ENCODE measurements around the gene CFAP299. TPM values are rescaled to one million over a fixed set of nuclear protein-coding genes. Genes with fewer than 3 reads are reported as not detected.

CFAP299 gene
- total and polyA plus RNA-seq, 2 experiments from 2014 or later = not detected

DNA sequence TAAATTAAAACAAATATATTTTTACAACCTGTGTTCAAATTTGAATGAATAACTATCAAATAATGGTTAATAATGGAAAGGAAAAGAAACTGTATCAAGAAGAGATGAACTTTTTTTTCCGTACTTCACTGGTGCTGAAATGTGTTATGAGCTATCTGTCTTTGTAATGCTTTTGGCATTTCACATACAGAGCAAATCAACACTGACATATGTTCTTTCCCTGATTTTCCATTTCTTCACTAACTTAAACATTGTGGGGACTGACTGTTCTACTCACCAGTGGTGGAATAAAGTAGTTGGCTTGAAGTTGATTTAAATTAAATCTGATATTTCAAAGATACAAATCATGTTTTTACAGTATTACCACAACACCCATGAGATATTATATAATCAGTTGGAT, 390.9 kb downstream of the CFAP299 start:
- no peaks in the 10 kb centered on the region for H3K36me3 ChIP-seq (replicated peaks; ENCODE audit: insufficient read depth, low read depth)
- peaks cover 3% of the 10 kb centered on the region for H3K9me3 ChIP-seq (ENCODE audit: low read depth)
- H3K4me3 ChIP-seq = no peak overlapping the region
- H3K27ac ChIP-seq = no peak overlapping the region
- WGBS (ENCODE audit: low lambda C conversion rate, missing lambda C conversion rate) = 79% methylated on average over 1 of the region's 1 CpG
- no peak overlapping the region for H2AFZ ChIP-seq
- no peaks in the 10 kb centered on the region for H3K9me2 ChIP-seq (replicated peaks; ENCODE audit: insufficient read depth)
- H3K79me2 ChIP-seq = no peaks in the 10 kb centered on the region
- no peaks in the 10 kb centered on the region for H3K4me1 ChIP-seq (ENCODE audit: insufficient read depth)
- TF ChIP-seq CTCF (IDR thresholded peaks at IDR 0.05; ENCODE audit: poor library complexity) = no peak
- no peak for TF ChIP-seq EZH2phosphoT487 (IDR thresholded peaks at IDR 0.05; ENCODE audit: low read depth, severe bottlenecking, unreplicated experiment)
- no peak for TF ChIP-seq EZH2 (IDR thresholded peaks at IDR 0.05; ENCODE audit: borderline replicate concordance)
- DNase-seq (ENCODE audit: low spot score) = no peak
- H4K20me1 ChIP-seq (ENCODE audit: insufficient read depth, poor library complexity, severe bottlenecking) = no peaks in the 10 kb centered on the region
- no peaks in the 10 kb centered on the region for H3K27me3 ChIP-seq
- no peak overlapping the region for H3K4me2 ChIP-seq

DNA sequence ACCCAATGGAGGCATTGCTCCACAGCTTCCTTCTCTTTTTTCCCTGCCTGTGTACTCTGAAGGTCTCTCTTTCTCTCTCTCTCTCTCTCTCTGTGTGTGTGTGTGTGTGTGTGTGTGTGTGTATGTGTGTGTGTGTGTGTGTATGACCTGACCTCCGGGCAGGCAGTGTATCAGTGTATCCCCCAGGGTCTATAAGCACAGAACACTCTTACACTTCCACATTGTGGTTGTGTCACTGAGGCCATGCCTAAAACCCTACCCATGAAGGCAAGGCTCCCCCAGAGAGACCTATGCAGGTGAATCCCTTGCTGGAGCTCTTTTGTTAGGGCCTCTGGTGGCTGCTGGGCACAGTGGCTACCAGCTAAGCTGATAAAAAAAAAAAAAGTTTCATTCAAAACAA, 394.6 kb downstream of the CFAP299 start:
- Histone ChIP-seq H3K4me3 (no peak overlapping the region), H3K9me3 (ENCODE audit: low read depth) (no peaks in the 10 kb centered on the region), H3K4me2 (no peak overlapping the region), H3K36me3 (replicated peaks; ENCODE audit: insufficient read depth, low read depth) (no peaks in the 10 kb centered on the region), H2AFZ (no peak overlapping the region), H3K79me2 (no peaks in the 10 kb centered on the region), H3K27me3 (no peaks in the 10 kb centered on the region), H3K27ac (no peak overlapping the region), H4K20me1 (ENCODE audit: insufficient read depth, poor library complexity, severe bottlenecking) (no peaks in the 10 kb centered on the region), H3K9me2 (replicated peaks; ENCODE audit: insufficient read depth) (no peaks in the 10 kb centered on the region), H3K4me1 (ENCODE audit: insufficient read depth) (no peaks in the 10 kb centered on the region)
- DNase-seq (ENCODE audit: low spot score) = no peak
- TF ChIP-seq EZH2phosphoT487 (IDR thresholded peaks at IDR 0.05; ENCODE audit: low read depth, severe bottlenecking, unreplicated experiment) (no peak), EZH2 (IDR thresholded peaks at IDR 0.05; ENCODE audit: borderline replicate concordance) (no peak), CTCF (IDR thresholded peaks at IDR 0.05; ENCODE audit: poor library complexity) (no peak)
- WGBS (ENCODE audit: low lambda C conversion rate, missing lambda C conversion rate) = 86% methylated on average over 1 of the region's 1 CpG

DNA sequence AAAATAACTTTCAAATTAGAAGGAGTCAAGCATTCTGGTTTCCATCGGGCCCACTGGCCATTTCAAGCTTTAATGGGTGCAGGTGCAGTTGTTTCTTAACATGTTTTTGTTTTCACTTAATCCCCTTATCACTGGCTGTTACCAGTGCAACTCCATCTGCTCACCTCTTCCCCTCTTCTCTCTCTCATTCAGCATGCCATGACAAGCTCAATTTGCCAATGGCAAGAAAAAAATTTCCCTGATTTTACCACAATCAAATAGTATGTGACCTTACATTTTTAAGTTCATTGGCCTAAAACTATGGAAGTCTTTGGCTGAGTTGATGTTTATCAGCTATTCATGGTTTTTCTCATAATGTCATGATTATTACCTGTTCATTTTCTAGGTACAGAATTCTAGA, 395.9 kb downstream of the CFAP299 start:
- Histone ChIP-seq H3K27me3 (no peaks in the 10 kb centered on the region), H3K9me2 (replicated peaks; ENCODE audit: insufficient read depth) (no peaks in the 10 kb centered on the region), H3K4me2 (no peak overlapping the region), H3K4me3 (no peak overlapping the region), H2AFZ (no peak overlapping the region), H3K79me2 (no peaks in the 10 kb centered on the region), H3K4me1 (ENCODE audit: insufficient read depth) (no peaks in the 10 kb centered on the region), H3K36me3 (replicated peaks; ENCODE audit: insufficient read depth, low read depth) (no peaks in the 10 kb centered on the region), H4K20me1 (ENCODE audit: insufficient read depth, poor library complexity, severe bottlenecking) (no peaks in the 10 kb centered on the region), H3K9me3 (ENCODE audit: low read depth) (no peaks in the 10 kb centered on the region), H3K27ac (no peak overlapping the region)
- no peak for DNase-seq (ENCODE audit: low spot score)
- no peak for TF ChIP-seq EZH2 (IDR thresholded peaks at IDR 0.05; ENCODE audit: borderline replicate concordance)
- no peak for TF ChIP-seq CTCF (IDR thresholded peaks at IDR 0.05; ENCODE audit: poor library complexity)
- TF ChIP-seq EZH2phosphoT487 (IDR thresholded peaks at IDR 0.05; ENCODE audit: low read depth, severe bottlenecking, unreplicated experiment) = no peak
- WGBS (ENCODE audit: low lambda C conversion rate, missing lambda C conversion rate) = 37% methylated on average over 1 of the region's 1 CpG

- Histone ChIP-seq H4K20me1 (ENCODE audit: insufficient read depth, poor library complexity, severe bottlenecking) (no peaks in the 10 kb centered on the region), H3K27ac (no peak overlapping the region), H3K79me2 (no peaks in the 10 kb centered on the region), H3K4me2 (no peak overlapping the region), H3K9me3 (ENCODE audit: low read depth) (no peaks in the 10 kb centered on the region), H2AFZ (no peak overlapping the region), H3K27me3 (no peaks in the 10 kb centered on the region), H3K4me1 (ENCODE audit: insufficient read depth) (no peaks in the 10 kb centered on the region), H3K36me3 (replicated peaks; ENCODE audit: insufficient read depth, low read depth) (no peaks in the 10 kb centered on the region), H3K4me3 (no peak overlapping the region), H3K9me2 (replicated peaks; ENCODE audit: insufficient read depth) (no peaks in the 10 kb centered on the region)
- 31% methylated on average over 1 of the region's 1 CpG for WGBS (ENCODE audit: low lambda C conversion rate, missing lambda C conversion rate)
- TF ChIP-seq EZH2phosphoT487 (IDR thresholded peaks at IDR 0.05; ENCODE audit: low read depth, severe bottlenecking, unreplicated experiment) (no peak), CTCF (IDR thresholded peaks at IDR 0.05; ENCODE audit: poor library complexity) (no peak), EZH2 (IDR thresholded peaks at IDR 0.05; ENCODE audit: borderline replicate concordance) (no peak)
- DNase-seq (ENCODE audit: low spot score) = no peak
These were observed 396.5 kb downstream of the CFAP299 start for GRCh38 chr4:80732010-80732409.
